ENCODE measurements around the gene SALL2.
"Not testable (repeated sequence)": the region's sequence is repeated elsewhere in the genome, so short reads cannot be mapped to it uniquely, and the experiment has no call there.

SALL2 gene

DNA sequence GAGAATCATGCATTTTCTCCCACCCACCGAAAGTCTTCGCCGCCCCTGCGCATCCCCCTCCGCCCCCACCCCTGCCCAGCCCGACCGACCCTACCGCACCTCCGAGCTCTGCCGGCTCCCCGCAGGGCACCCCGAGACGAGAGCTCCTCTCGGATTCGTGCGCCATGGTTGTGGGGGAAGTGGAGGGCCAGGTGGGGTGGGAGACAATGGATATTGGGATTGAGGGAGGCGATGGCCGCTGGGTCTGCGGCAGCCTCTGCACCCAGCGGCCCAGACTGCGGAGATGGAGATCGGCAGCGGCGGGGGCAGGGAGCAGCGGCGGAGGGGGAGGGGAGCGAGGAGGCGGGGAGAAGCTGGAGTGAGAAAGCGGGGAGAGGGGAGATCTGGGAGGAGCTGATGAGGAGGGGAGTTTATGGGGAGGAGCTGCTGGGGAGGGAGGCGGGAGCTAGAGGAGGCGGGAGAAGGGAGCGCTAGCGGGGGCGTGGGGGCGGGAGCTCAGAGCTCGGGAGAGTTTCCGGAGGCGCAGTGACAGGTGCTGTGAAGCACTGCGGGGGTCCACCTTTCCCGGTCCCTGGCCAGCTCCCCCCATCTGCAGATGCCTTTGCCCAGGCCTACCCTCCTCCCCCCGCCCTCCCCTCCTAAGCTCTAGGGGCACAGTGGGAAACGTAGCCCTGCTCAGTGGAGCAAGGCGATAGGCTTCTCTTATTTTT, at the start of gene SALL2:
Gene SALL2 (minus strand): TSS at position 385 of the 710 bp plus-strand sequence. CDS start 219 bp downstream, at position 166.
- peak; percentile 95 for DNase-seq

DNA sequence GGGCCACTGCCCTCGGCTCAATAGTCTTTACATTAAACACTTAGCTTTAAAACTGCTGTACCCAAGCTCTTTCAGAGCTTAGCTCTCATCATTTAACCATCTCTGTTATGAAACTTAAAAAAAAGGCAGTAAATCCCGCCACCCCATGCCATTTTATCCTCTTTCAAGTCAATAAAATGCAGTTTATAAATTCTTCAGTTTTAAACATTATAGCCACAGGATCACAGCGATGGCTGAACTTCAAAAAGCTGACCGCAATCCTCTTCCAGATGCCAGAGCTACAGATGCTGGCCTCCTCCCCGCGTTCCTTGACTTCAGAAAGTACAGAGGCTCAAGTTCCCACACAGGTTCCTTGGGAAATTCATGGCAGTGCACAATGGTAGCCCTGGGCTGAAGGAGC, 49.5 kb upstream of the SALL2 start:
- DNase-seq = no peak

- no peak for DNase-seq
Measured at GRCh38 chr14:21572604-21573003, 46.5 kb upstream of the SALL2 start.

- DNase-seq = no peak
Measured at GRCh38 chr14:21558703-21559170, 32.6 kb upstream of the SALL2 start.

DNA sequence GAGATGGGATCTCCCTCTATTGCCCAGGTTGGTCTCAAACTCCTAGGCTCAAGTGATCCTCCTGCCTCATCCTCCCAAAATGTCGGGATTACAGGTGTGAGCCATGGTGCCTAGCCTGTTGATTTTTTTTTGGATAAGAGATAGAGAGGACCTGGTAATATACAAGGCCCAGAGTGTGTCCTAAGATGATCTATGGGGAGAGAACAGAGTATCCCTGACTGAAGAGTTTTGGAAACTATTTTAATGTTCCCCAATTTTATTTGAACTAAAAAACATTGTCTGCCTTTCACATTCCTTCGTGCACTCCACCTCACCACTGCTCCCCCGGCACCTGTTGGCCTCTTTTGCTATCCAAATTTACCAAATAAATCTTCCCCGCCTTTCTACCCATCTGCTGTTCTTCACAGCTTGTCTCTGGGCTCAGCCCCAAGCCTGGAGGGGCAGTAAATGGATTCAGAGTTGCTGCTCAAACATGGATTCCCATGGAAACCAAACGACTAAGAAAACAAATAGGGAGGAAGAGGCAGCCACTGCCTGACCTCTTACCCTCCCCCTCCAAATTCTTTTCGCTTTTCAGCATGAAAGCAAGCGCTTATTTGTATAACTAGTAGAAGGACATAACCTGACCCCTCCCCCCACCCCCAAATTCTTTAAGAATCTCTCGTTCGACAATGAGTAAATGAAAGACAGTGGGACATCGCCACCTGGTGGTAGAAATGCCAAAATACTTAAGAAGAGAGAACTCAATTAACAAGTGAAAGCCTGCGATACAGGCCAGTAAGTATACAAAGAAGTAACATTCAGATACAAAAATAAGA, 31.1 kb upstream of the SALL2 start:
- peak; percentile 89 for DNase-seq

GRCh38 chr14:21556378-21557083, 30.4 kb upstream of the SALL2 start:
- DNase-seq = no peak

DNA sequence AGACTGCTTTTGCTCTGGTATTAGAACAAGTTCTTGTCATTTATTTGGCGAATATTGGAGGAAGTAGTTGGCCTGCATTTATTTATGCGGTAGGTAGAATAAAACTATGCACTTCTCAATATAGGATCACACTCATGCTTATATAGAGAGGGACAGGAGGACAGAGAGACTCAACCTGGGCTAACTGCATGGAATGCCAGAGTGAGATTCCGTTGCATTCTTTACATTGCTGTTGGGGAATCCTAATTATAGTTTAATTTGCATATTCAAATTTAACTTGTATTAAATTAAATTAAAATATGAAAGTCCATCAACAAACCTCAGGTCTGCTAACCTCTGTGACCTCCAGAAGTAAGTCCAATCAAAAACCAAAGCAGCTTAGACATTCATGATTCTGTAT, 27.1 kb upstream of the SALL2 start:
- no peak for DNase-seq

- not testable (repeated sequence) for DNase-seq
Measured at GRCh38 chr14:21544588-21544987, 18.4 kb upstream of the SALL2 start.

DNA sequence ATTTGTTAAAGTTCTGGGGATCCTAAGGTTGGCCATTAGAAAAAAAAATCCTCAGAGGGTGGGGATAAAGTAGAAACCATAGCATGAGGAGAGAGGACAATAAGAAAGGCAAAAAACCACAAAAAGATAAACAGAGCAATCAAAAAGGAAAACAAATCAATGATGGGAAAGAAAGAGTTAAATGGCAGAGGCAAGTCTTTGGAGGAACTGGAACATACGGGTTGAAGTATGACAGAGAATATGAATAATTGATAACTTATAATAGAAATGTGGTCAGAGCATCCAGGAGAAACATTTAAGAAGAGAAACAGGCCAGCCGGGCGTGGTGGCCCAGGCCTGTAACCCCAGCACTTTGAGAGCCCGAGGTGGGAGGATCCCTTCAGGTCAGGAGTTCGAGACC, 17.8 kb upstream of the SALL2 start:
- DNase-seq = no peak

- no peak for DNase-seq
Measured at GRCh38 chr14:21543521-21543960, 17.4 kb upstream of the SALL2 start.

DNA sequence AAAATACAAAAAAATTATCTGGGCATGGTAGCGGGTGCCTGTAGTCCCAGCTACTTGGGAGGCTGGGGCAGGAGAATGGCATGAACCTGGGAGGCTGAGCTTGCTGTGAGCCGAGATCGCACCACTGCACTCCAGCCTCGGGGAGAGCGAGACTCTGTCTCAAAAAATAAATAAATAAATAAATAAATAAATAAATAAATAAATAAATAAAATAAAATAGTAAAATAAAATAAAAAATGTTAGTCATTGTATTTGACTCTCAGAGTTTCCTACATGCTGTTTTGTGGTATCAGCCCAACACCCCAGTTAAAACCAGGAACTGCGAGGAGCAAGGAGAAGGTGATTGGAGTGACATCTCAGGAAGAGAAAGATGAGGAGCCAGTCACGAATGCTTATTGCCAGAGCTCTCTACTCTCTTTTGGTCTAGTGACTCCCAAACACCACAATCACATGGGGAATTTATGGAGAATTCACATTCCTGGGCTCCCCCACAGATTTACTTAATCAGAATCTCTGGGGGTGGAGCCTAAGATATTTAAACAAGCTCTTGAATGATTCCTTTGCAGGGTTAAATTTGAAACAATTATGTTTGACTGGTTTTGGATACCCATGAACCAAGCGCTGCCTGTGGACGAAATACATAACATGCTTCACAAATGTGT, 15.4 kb upstream of the SALL2 start:
- no peak for DNase-seq

GRCh38 chr14:21539189-21539940, 13.2 kb upstream of the SALL2 start:
- no peak for DNase-seq

GRCh38 chr14:21537090-21537424, 10.9 kb upstream of the SALL2 start:
- DNase-seq = no peak

DNA sequence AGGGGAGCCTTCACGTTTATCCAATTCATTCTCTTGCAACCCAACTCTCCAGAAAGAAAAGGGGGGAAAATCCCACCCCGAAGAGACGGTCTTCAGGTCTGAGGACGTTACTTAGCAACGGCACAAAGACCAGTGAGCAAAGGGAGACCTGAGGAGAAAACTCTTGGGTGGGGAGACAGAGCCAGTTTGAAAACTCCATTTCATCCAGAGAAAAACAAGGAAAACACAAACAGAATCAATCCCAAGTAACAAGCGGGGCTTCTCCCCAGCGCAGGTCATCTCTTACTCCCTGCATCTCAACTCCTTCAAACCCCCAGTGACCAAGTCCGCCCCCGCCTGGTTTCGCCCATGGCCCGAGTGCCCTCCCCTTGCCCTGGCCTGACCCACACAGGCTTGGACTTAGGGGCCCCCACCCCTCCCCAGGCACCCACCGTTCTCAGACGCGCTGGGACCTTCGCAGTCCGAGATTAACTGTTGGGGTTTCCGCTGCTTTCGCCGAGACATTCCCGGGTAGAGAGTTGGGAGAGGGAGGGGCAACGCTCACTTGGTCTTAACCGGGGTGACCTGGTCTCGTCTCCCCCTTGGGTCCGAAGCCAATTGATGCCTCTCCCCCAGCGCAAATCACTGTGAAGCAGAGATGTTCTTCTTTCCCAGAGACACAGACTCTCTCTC, 10.4 kb upstream of the SALL2 start:
- DNase-seq = no peak

DNA sequence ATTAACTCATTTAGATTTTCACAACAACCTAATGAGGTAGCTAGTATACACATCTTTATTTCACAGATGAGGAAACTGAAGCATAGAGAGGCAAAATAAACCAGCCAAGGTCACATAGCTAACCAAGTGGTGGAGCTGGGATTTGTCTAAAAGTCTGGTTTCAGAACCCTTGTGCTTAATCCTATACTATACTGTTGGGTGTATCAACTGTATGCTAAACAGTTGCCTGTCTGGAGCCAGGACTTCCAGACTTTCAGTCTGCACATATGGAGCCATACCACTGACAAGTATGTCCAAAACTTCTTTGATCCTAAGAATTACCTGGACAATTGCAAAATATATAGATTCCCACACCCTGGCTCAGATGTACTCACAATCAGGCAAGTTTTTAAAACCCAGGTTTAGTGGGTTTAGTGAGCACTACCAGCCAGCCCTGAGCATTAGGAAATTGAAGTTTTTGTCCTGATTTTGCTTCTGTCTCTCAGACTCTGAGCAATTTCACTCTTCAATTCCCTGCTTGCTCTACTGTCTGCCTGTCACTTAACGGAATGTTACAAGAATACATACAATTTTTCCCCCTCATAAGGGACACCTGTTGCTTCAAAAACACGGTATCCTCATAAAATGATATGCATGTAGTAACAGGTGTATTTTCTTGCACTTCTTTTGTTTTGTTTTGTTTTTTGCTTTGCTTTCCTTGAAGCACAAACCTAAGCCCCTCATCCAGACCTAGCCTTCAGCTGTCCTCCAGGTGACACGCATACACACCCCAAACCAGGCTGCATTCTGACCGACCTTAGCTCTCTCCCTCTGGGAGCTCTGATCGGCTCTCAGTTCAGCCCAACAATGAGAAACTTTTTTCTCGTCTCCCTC, 9.6 kb upstream of the SALL2 start:
- DNase-seq = no peak

- no peak for DNase-seq
Measured at GRCh38 chr14:21534576-21534975, 8.4 kb upstream of the SALL2 start.

- DNase-seq = no peak
Measured at GRCh38 chr14:21533294-21533693, 7.1 kb upstream of the SALL2 start.

DNA sequence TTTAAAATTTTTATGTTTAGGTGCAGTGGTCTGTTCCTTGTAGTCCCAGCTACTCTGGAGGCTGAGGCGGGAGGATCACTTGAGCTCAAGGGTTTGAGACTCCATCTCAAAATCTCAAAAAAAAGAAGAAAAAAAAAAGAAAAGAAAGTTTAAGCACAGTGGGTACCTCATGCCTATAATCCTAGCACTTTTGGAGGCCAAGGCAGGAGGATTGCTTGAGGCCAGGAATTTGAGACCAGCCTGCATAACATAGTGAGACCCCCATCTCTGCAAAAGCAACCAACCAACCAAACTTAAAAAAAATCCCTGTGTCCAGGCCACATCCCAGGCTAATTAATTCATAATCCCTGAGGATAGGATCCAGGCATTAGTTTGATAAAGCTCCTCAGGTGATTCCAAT, 3.4 kb upstream of the SALL2 start:
- no peak for DNase-seq

GRCh38 chr14:21528381-21529348, 2.5 kb upstream of the SALL2 start:
- no peak for DNase-seq

GRCh38 chr14:21527318-21527679, 1.2 kb upstream of the SALL2 start:
- DNase-seq = no peak
